ENCODE data around the gene DES. TPM values are rescaled to one million over a fixed set of nuclear protein-coding genes. Genes with fewer than 3 reads are reported as not detected.
A peak's percentile ranks its signal among the peaks of the same experiment; 100 is the strongest.

DES gene
- total RNA-seq, 1 experiment from 2014 or later: not detected

DNA sequence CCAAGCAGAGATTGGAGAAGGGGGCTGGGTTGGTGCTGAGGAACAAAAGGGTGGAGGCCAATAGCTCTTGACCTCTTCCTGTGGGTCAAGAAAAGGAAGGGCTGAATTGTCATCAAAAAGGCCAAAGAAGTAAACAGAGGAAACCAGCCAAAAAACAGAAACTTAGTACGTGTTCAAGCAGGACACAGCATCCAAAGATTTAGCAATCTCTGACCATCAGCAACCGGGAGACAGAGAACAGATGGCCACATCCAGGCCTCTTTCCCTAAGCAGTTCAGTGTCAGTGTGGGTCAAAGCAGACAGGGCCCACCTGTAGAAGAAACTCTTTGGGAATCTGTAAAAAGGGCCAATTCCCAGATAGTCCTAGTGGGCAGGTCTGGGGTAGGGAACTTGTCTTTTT lies 33.3 kb upstream of the DES start:
- no peak for DNase-seq
- no peaks in the 10 kb centered on the region for H3K4me1 Mint-ChIP-seq (ENCODE audit: low read depth, unreplicated experiment)
- CTCF ChIA-PET: no interaction called here
- TF ChIP-seq, protein P1, sequence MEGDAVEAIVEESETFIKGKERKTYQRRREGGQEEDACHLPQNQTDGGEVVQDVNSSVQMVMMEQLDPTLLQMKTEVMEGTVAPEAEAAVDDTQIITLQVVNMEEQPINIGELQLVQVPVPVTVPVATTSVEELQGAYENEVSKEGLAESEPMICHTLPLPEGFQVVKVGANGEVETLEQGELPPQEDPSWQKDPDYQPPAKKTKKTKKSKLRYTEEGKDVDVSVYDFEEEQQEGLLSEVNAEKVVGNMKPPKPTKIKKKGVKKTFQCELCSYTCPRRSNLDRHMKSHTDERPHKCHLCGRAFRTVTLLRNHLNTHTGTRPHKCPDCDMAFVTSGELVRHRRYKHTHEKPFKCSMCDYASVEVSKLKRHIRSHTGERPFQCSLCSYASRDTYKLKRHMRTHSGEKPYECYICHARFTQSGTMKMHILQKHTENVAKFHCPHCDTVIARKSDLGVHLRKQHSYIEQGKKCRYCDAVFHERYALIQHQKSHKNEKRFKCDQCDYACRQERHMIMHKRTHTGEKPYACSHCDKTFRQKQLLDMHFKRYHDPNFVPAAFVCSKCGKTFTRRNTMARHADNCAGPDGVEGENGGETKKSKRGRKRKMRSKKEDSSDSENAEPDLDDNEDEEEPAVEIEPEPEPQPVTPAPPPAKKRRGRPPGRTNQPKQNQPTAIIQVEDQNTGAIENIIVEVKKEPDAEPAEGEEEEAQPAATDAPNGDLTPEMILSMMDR (IDR thresholded peaks at IDR 0.05; ENCODE audit: unreplicated experiment): no peak
- H3K36me3 Mint-ChIP-seq (ENCODE audit: insufficient read depth, unreplicated experiment): peaks cover 51% of the 10 kb centered on the region
- H3K27me3 Mint-ChIP-seq (ENCODE audit: unreplicated experiment): no peaks in the 10 kb centered on the region
- intact Hi-C loops (cut with micrococcal nuclease; ENCODE audit: unreplicated experiment): no loop called here
- H3K27ac Mint-ChIP-seq (ENCODE audit: unreplicated experiment): no peak overlapping the region
- no peaks in the 10 kb centered on the region for H3K9me3 Mint-ChIP-seq (ENCODE audit: low read depth, unreplicated experiment)
- H3K4me3 Mint-ChIP-seq (ENCODE audit: low read depth, unreplicated experiment): no peak overlapping the region
- no TSS peak for BruUV-seq (replicated peaks)

DNA sequence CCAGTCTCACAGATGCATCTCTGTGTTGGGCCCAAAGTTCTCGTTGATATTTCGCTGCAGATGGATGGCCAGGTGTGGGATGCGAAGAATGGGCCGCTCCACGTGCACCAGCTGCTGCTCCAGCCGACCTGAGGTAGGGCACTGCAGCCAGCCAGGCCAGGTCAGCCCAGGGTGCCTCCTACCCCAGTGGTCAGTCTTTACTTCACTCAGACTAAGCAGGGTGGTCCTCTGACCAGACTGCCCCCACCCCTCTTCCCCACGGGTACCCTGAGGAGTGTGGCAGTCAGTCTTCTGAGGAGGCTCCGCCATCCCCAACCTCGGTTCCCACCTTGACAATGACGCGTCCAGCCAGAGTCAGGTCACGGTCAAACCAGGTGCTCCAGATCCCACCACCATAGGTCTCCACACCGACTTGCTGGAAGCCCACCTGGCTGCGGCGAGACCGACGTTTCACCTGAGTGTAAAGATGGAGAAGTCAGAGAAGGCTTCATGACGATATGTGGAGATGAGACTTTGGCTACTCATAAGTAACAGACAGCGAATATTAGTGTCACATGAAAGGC lies 32.1 kb upstream of the DES start:
- intact Hi-C loops (cut with micrococcal nuclease; ENCODE audit: unreplicated experiment): no loop called here
- Mint-ChIP-seq H3K27ac (ENCODE audit: unreplicated experiment) (no peak overlapping the region), H3K9me3 (ENCODE audit: low read depth, unreplicated experiment) (no peaks in the 10 kb centered on the region), H3K27me3 (ENCODE audit: unreplicated experiment) (no peaks in the 10 kb centered on the region), H3K36me3 (ENCODE audit: insufficient read depth, unreplicated experiment) (peaks cover 51% of the 10 kb centered on the region), H3K4me1 (ENCODE audit: low read depth, unreplicated experiment) (no peaks in the 10 kb centered on the region), H3K4me3 (ENCODE audit: low read depth, unreplicated experiment) (no peak overlapping the region)
- TF ChIP-seq, protein P1 (IDR thresholded peaks at IDR 0.05; ENCODE audit: unreplicated experiment): no peak
- DNase-seq: no peak
- BruUV-seq (replicated peaks): no TSS peak
- CTCF ChIA-PET: no interaction called here

GRCh38 chr2:219386532-219387280 lies 31.5 kb upstream of the DES start:
- intact Hi-C loops (cut with micrococcal nuclease; ENCODE audit: unreplicated experiment): no loop called here
- Mint-ChIP-seq H3K4me3 (ENCODE audit: low read depth, unreplicated experiment) (peak overlapping the region; percentile 94), H3K27me3 (ENCODE audit: unreplicated experiment) (no peaks in the 10 kb centered on the region), H3K4me1 (ENCODE audit: low read depth, unreplicated experiment) (no peaks in the 10 kb centered on the region), H3K36me3 (ENCODE audit: insufficient read depth, unreplicated experiment) (peaks cover 51% of the 10 kb centered on the region), H3K27ac (ENCODE audit: unreplicated experiment) (peak overlapping the region; percentile 90), H3K9me3 (ENCODE audit: low read depth, unreplicated experiment) (no peaks in the 10 kb centered on the region)
- no peak for DNase-seq
- no TSS peak for BruUV-seq (replicated peaks)
- TF ChIP-seq, protein P1 (IDR thresholded peaks at IDR 0.05; ENCODE audit: unreplicated experiment): no peak
- CTCF ChIA-PET: interaction anchor here (0.9 to 2.0 kb wide), 2 partner anchors 12 to 16 kb away, joined by 3 to 5 read pairs; no protein-coding TSS in a partner anchor

DNA sequence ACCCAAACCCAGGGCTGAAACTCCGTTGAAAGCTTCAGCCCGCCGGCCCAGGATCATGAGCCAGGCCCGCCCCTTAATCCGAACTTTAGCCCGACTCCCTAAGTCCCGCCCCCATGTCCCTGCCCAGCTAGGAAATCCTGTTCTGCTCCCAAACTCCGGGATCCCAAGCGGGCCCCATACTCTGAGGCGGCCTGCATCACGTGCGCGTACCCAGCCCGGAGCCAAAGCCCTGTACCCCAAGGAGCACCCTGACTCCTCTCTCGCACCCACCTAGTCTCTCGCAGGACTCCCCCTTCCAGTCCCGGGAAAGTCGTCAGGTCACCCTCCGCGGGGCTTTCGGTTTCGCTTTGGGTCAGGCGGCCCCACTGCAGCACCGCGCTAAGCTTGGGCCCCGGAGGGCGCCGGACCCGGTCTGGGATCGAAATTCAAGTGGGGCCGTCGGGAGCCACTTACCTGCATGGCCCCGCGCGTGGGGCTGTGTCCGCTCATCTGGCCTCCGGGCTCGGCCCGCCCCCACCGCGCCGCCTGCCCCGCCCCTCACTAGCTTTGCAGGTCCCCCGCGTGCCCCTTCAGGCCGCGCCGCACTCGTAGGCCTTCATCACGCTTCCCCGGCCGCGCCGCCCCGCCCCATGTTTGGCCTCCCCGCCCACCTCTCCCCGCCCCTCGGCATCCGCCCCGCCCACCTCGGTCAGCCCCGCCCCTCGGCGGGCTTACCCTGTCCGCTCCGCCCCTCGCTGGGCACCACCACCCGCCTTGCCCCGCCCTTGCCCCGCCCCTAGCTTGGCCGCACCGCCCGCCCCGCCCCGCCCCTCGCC lies 30.7 kb upstream of the DES start, which contains the start of gene DNPEP:
DNPEP (minus strand) TSS at position 607 of the 815 bp plus-strand sequence; CDS start at position 489, 118 bp downstream.
- H3K9me3 Mint-ChIP-seq (ENCODE audit: low read depth, unreplicated experiment): no peaks in the 10 kb centered on the region
- intact Hi-C loops (cut with micrococcal nuclease; ENCODE audit: unreplicated experiment): no loop called here
- peaks cover 47% of the 10 kb centered on the region for H3K36me3 Mint-ChIP-seq (ENCODE audit: insufficient read depth, unreplicated experiment)
- TF ChIP-seq, protein P1 (IDR thresholded peaks at IDR 0.05; ENCODE audit: unreplicated experiment): no peak
- peak within 1 kb of the TSS; percentile 94 for H3K4me3 Mint-ChIP-seq (ENCODE audit: low read depth, unreplicated experiment)
- H3K4me1 Mint-ChIP-seq (ENCODE audit: low read depth, unreplicated experiment): no peaks in the 10 kb centered on the region
- H3K27ac Mint-ChIP-seq (ENCODE audit: unreplicated experiment): peak within 1 kb of the TSS; percentile 90
- CTCF ChIA-PET: interaction anchor here (0.6 to 2.0 kb wide), 14 partner anchors 11 to 801 kb away, joined by 3 to 11 read pairs (median 4); a partner anchor contains a TSS
- H3K27me3 Mint-ChIP-seq (ENCODE audit: unreplicated experiment): no peaks in the 10 kb centered on the region
- peak; percentile 93 for DNase-seq
- no TSS peak for BruUV-seq (replicated peaks)
